Measurements from ENCODE around the gene BARX2. TPM values are rescaled to one million over a fixed set of nuclear protein-coding genes. Genes with fewer than 3 reads are reported as not detected.
"Not testable (repeated sequence)": the region's sequence is repeated elsewhere in the genome, so short reads cannot be mapped to it uniquely, and the experiment has no call there.

BARX2 gene
- total RNA-seq, 1 experiment from 2014 or later = 13.4 TPM

DNA sequence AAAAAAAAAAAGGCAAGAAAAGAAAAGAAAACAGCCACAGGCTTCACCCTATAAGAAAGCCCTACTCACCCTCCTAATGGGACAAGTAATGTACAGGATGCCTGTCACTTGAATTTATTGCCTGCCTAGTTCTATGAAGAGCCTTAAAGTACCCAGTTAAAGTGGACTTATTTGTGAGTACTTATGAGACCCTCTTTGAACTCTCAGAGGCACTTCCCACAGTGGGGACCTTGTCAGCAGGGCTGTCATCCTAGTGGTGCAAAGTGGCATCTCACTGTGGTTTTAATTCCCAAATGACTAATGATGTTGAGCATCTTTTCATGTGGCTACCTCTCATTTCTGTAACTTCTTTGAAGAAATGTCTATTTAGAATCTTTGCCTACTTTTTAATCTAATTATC, 41.8 kb upstream of the BARX2 start:
- intact Hi-C loops (cut with micrococcal nuclease; ENCODE audit: unreplicated experiment) = loop anchor here (10.0 kb wide), 1 partner anchor 349 kb away; no protein-coding TSS in a partner anchor
- Histone ChIP-seq H3K9me2 (ENCODE audit: insufficient read depth) (no peaks in the 10 kb centered on the region), H3K27me3 (ENCODE audit: insufficient read depth, low read depth) (no peaks in the 10 kb centered on the region), H3K27ac (no peak overlapping the region), H2AFZ (no peak overlapping the region), H3F3A (ENCODE audit: insufficient read depth, low read depth) (no peaks in the 10 kb centered on the region), H3K36me3 (ENCODE audit: low read depth) (no peaks in the 10 kb centered on the region), H4K20me1 (ENCODE audit: insufficient read depth) (no peaks in the 10 kb centered on the region), H3K4me1 (replicated peaks; ENCODE audit: insufficient read depth) (0 out of 2 replicates have a peak, but pooled peaks cover 3% of the 10 kb centered on the region), H3K4me2 (no peak overlapping the region), H3K79me2 (ENCODE audit: low read depth) (no peaks in the 10 kb centered on the region), H3K9me3 (ENCODE audit: insufficient read depth, low read depth) (0 out of 2 replicates have a peak, but pooled peaks cover 2% of the 10 kb centered on the region), H3K4me3 (no peak overlapping the region)
- TF ChIP-seq, protein P1, sequence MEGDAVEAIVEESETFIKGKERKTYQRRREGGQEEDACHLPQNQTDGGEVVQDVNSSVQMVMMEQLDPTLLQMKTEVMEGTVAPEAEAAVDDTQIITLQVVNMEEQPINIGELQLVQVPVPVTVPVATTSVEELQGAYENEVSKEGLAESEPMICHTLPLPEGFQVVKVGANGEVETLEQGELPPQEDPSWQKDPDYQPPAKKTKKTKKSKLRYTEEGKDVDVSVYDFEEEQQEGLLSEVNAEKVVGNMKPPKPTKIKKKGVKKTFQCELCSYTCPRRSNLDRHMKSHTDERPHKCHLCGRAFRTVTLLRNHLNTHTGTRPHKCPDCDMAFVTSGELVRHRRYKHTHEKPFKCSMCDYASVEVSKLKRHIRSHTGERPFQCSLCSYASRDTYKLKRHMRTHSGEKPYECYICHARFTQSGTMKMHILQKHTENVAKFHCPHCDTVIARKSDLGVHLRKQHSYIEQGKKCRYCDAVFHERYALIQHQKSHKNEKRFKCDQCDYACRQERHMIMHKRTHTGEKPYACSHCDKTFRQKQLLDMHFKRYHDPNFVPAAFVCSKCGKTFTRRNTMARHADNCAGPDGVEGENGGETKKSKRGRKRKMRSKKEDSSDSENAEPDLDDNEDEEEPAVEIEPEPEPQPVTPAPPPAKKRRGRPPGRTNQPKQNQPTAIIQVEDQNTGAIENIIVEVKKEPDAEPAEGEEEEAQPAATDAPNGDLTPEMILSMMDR (conservative IDR thresholded peaks at IDR 0.05) = peak; percentile 43; the same call in 1 of the 2 replicates
- TF ChIP-seq EZH2 (IDR thresholded peaks at IDR 0.05; ENCODE audit: low read depth) = no peak
- BruUV-seq (replicated peaks) = no TSS peak
- no peak for DNase-seq
- ChIA-PET CTCF (interaction anchor here (0.7 kb wide), 1 partner anchor 207 kb away, joined by 6 read pairs; no protein-coding TSS in a partner anchor), POLR2A (ENCODE audit: unreplicated experiment) (no interaction called here)

DNA sequence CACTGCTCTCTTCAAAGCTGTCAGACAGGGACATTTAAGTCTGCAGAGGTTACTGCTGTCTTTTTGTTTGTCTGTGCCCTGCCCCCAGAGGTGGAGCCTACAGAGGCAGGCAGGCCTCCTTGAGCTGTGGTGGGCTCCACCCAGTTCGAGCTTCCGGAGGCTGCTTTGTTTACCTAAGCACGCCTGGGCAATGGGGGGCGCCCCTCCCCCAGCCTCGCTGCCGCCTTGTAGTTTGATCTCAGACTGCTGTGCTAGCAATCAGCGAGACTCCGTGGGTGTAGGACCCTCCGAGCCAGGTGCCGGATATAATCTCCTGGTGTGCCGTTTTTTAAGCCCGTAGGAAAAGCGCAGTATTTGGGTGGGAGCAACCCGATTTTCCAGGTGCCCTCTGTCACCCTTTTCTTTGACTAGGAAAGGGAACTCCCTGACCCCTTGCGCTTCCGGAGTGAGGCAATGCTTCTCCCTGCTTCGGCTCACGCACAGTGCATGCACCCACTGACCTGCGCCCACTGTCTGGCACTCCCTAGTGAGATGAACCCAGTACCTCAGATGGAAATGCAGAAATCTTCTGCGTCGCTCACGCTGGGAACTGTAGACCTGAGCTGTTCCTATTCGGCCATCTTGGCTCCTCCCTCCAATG, 31.2 kb upstream of the BARX2 start:
- H3K4me1 ChIP-seq (replicated peaks; ENCODE audit: insufficient read depth); H3K27me3 ChIP-seq (ENCODE audit: insufficient read depth, low read depth); H3K4me2 ChIP-seq; H4K20me1 ChIP-seq (ENCODE audit: insufficient read depth); H3K9me2 ChIP-seq (ENCODE audit: insufficient read depth); H2AFZ ChIP-seq; H3F3A ChIP-seq (ENCODE audit: insufficient read depth, low read depth); DNase-seq; BruUV-seq (replicated peaks); intact Hi-C loops (cut with micrococcal nuclease; ENCODE audit: unreplicated experiment); H3K79me2 ChIP-seq (ENCODE audit: low read depth); H3K36me3 ChIP-seq (ENCODE audit: low read depth); H3K4me3 ChIP-seq; POLR2A ChIA-PET (ENCODE audit: unreplicated experiment); H3K9me3 ChIP-seq (ENCODE audit: insufficient read depth, low read depth); CTCF ChIA-PET; H3K27ac ChIP-seq: not testable (repeated sequence)

DNA sequence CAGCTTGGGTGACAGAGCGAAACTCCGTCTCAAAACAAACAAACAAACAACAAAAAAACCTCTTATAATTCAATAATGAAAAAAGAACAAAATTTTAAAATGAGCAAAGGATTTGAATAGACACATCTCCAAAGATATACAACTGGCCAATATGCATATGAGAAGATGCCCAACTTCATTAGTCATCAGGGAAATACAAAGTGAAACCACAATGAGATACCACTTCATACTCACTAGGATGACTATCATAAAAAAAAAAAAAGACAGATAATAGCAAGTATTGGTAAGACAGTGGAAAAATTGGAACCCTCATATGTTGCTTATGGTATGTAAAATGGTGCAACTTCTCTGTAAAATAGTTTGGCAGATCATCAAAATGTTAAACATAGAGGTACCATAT, 28.7 kb upstream of the BARX2 start:
- no peak for DNase-seq
- H3K79me2 ChIP-seq (ENCODE audit: low read depth) = no peaks in the 10 kb centered on the region
- no peak for TF ChIP-seq EZH2 (IDR thresholded peaks at IDR 0.05; ENCODE audit: low read depth)
- TF ChIP-seq, protein P1 (conservative IDR thresholded peaks at IDR 0.05) = no peak
- no peak overlapping the region for H2AFZ ChIP-seq
- H3K4me1 ChIP-seq (replicated peaks; ENCODE audit: insufficient read depth) = no peaks in the 10 kb centered on the region
- POLR2A ChIA-PET (ENCODE audit: unreplicated experiment) = no interaction called here
- H3K9me2 ChIP-seq (ENCODE audit: insufficient read depth) = no peaks in the 10 kb centered on the region
- H4K20me1 ChIP-seq (ENCODE audit: insufficient read depth) = no peaks in the 10 kb centered on the region
- intact Hi-C loops (cut with micrococcal nuclease; ENCODE audit: unreplicated experiment) = no loop called here
- H3K36me3 ChIP-seq (ENCODE audit: low read depth) = no peaks in the 10 kb centered on the region
- no TSS peak for BruUV-seq (replicated peaks)
- H3K4me2 ChIP-seq = no peak overlapping the region
- no peak overlapping the region for H3K27ac ChIP-seq
- no peaks in the 10 kb centered on the region for H3F3A ChIP-seq (ENCODE audit: insufficient read depth, low read depth)
- no peaks in the 10 kb centered on the region for H3K9me3 ChIP-seq (ENCODE audit: insufficient read depth, low read depth)
- CTCF ChIA-PET = interaction anchor here (0.6 kb wide), 1 partner anchor 521 kb away, joined by 3 read pairs; no protein-coding TSS in a partner anchor
- H3K27me3 ChIP-seq (ENCODE audit: insufficient read depth, low read depth) = no peaks in the 10 kb centered on the region
- H3K4me3 ChIP-seq = no peak overlapping the region

DNA sequence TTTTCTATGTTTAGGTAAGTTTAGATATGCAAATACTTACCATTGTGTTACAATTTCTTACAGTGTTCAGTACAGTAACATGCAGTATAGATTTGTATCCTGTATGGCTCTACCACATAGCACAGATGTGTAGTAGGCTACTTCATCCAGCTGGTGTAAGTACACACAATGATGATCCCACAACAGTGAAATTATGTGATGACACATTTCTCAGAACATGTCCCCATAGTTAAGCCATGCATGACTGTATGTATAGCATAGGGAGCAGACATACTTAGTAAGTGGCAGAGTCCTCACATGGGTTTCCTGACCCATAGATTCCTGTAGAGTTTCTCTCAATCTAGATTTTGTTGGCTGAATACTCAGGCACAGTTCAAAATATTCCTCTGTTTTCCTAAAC, 26.8 kb upstream of the BARX2 start:
- no peaks in the 10 kb centered on the region for H3K9me3 ChIP-seq (ENCODE audit: insufficient read depth, low read depth)
- no peak overlapping the region for H3K4me2 ChIP-seq
- H3K79me2 ChIP-seq (ENCODE audit: low read depth) = no peaks in the 10 kb centered on the region
- CTCF ChIA-PET = no interaction called here
- DNase-seq = no peak
- POLR2A ChIA-PET (ENCODE audit: unreplicated experiment) = no interaction called here
- H4K20me1 ChIP-seq (ENCODE audit: insufficient read depth) = no peaks in the 10 kb centered on the region
- H3K4me1 ChIP-seq (replicated peaks; ENCODE audit: insufficient read depth) = no peaks in the 10 kb centered on the region
- TF ChIP-seq, protein P1 (conservative IDR thresholded peaks at IDR 0.05) = no peak
- TF ChIP-seq EZH2 (IDR thresholded peaks at IDR 0.05; ENCODE audit: low read depth) = no peak
- no peak overlapping the region for H2AFZ ChIP-seq
- no peak overlapping the region for H3K4me3 ChIP-seq
- H3K27ac ChIP-seq = no peak overlapping the region
- no peaks in the 10 kb centered on the region for H3F3A ChIP-seq (ENCODE audit: insufficient read depth, low read depth)
- H3K27me3 ChIP-seq (ENCODE audit: insufficient read depth, low read depth) = no peaks in the 10 kb centered on the region
- intact Hi-C loops (cut with micrococcal nuclease; ENCODE audit: unreplicated experiment) = no loop called here
- H3K9me2 ChIP-seq (ENCODE audit: insufficient read depth) = no peaks in the 10 kb centered on the region
- H3K36me3 ChIP-seq (ENCODE audit: low read depth) = no peaks in the 10 kb centered on the region
- no TSS peak for BruUV-seq (replicated peaks)

Measured in PC-9 (cell line).